Germinal center (tissue), 1 donor: Measurements from ENCODE around the gene KDM4B.

Source experiments
- DNase-seq: peaks from one replicate; pipeline ENCODE4 v3.0.0; 2012; ENCODE audit warnings: mixed read lengths, low spot score

Gene KDM4B

GRCh38 chr19:4984438-4984990 is 15.6 kb downstream of the KDM4B start:
- no peak for DNase-seq

- DNase-seq: no peak
Measured at GRCh38 chr19:4985551-4985991, 16.7 kb downstream of the KDM4B start.

- DNase-seq: no peak
Measured at GRCh38 chr19:4986056-4986455, 17.1 kb downstream of the KDM4B start.

DNA sequence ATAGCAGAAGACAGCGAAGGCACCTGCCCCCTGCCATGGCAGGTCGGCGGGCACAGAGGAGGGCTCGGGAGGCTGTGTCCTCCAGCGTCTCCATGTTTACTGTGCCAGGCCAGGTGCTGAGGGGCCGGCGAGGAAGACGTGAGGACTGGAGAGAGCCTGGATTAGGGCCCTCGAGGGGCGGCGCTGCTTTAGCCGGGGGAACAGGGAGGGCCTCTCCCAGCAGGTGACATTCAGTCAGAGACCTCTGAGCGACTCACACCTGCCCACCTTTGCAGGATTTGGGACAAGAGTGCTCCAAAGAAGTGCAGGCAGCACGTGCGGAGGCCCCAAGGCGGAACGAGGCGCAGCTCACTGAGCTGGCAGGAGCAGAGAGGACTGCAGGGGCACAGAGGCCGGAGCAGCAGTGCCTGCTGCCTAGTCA is 17.6 kb downstream of the KDM4B start:
- no peak for DNase-seq

DNA sequence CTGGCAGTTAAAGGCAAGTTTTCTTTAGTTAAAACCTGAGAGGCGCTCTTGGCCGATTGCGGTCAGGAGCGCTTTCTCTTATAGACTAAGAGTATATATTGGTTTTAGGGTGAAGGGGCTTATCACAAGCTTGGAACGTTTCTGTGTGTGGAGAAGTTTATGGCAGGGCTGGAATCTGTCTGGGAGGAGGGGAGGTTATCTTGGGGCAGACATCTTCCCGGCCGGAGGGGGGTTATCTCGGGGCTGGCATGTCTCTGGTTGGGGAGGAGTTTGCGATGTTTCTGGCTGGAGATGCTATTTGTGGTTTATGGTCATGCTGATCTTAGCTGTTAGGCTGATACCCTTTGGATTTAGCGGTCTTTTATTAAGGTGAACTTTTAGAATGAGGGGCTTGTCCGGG is 18.3 kb downstream of the KDM4B start:
- no peak for DNase-seq

DNA sequence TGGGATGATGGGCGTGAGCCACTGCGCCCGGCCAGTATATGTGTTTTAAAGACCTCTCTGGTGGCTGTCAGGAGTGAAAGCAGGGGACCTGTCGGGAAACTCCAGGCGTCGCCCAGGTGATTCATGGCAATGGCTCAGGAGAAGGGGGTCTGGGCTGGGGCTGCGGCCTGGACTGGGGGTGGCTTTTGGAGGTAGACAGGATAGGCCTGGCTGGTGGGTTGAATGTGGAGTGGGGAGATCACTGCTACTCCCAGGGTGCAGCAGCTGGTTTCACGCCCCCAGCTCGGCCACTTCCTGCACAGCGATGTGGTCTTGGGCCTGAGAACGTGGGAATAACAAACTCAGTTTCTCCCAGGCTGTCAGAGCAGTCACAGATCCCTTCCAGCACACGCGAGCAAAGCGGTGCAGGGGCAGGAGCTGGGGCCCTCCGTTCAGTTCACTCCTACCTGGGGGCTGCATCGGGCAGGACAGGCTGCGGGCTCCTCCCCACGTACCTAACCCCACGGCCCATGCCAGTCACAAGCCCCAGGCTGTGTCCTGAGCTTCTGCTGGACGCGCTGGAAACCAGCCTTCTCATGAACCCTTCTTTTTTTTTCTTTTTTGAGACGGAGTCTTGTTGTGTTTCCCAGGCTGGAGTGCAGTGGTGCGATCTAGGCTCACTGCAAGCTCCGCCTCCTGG is 18.9 kb downstream of the KDM4B start:
- DNase-seq: no peak

DNA sequence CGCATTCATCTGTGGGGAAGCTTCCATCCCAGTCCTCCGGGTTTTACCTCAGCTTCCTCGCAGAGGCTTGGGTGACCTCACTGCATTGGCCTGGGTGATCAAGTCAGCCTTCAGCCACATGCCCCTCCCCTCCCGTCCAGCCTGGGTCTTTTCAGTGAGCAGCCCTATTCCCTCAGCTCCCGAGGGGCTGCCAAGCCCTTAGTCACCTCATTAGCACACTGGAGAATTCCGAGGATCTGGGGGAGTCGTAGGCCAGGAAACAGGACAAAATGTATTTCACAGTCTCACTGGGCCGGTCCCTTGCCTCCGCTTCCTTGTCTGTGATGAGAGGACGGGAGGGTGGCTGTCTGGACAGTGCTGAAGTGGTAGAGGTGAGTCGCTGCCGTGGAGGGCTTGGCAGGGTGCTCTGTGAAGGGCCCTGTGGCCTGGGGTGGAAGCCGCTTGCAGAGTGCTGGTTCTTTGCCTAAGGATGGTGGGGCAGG is 19.9 kb downstream of the KDM4B start:
- DNase-seq: no peak

- DNase-seq: no peak
Measured at GRCh38 chr19:4990306-4990705, 21.4 kb downstream of the KDM4B start.

GRCh38 chr19:4991538-4991937 is 22.6 kb downstream of the KDM4B start:
- no peak for DNase-seq

DNA sequence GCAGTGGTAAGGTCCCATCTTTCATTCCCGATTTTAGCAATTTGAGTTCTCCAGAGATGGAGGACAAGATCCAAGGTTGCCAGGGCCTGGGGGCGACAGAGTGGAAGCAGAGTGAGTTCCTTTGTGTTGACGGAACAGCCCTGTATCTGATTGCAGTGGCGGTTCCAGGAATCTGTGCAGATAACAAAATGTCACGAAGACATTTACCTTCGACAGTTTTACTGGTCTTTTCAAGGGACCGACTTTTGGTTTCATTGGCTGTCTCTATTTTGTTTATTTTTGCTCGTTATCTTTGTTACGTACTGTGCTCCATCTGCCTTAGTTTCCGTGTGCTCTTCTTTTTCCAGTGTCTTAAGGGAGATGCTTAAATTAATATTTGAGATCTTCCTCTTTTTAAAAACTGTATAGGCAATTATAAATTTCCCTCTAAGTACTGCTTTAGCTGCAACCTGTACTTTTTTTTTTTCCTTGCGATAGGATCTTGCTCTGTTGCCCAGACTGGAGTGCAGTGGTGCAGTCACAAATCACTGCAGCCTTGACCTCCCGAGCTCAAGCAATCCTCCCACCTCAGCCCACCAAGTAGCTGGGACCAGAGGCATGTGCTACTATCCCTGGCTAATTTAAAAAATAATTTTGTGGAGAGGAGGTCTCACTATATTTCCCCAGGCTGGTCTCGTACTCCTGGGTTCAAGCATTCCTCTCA is 23.2 kb downstream of the KDM4B start:
- DNase-seq: no peak

DNA sequence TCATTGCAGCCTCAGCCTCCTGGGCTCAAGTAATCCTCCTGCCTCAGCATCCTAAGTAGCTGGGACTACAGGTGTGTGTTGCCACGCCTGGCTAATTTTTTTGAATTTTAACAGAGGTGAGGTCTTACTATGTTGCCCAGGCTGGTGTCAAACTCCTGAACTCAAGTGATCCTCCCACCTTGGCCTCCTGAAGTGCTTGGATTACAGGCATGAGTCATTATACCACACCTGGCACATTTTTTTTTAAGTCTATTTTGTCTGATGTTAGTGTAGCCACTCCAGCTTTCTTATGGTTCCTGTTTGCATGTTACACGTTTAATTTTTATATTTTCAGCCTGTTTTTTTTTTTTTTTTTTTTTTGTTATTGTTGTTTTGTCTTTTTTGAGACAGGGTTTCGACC is 24.8 kb downstream of the KDM4B start:
- DNase-seq: no peak

DNA sequence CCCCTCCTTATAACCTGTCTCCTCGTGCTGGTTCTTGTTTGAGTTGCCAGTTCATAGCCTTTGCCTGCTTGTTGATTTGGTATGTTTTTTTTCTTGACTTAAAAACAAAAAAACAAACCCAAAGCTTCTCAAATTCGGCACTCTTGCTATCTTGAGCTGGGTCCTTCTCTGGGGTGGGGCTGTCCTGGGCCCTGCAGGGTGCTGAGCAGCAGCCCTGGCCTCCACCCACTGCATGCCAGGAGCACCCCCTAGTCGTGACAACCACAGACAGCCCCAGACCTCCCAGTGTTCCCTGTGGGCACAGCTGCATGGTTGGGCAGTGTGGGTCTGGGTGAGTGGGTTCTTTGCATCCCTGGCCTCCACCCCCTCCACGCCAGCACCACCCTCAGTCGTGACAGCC is 27.8 kb downstream of the KDM4B start:
- DNase-seq: no peak

DNA sequence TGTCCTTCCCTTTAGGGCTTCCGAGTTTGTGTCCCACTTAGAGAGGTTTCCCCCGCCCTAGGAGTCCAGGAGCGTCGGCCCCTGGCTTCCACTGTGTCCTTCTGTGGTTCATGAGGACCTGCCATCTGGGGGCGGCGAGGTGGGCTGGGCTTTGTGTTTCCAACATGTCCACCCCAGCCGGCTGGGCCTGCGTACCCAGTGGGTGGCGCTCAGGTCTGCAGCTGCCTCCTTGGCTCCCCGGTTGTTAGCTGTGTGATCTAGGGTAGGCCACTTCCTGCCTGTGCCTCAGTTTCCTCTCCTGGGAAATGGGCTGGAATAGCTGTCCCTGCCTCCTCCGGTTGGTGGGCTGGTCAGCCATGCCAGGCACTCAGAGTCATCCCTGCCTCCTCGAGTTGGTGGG is 28.4 kb downstream of the KDM4B start:
- no peak for DNase-seq

DNA sequence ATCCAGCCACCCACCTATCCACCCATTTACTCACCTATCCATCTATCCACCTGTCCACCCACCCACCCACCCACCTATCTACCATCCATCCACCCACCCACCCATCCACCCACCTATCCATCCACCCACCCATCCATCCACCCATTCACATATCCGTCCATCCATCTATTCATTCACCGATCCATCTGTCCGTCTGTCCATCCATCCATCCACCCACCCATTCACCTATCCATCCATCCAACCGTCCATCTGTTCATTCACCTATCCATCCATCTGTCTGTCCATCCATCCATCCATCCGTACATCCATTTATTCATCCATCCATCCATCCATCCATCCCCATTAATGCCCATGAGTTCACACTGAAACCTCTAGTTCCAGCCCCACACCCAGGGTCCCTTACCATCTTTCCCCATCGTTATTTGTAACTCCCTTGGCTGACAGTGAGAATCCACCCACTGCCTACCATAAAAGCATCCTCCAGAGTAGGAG is 31.3 kb downstream of the KDM4B start:
- DNase-seq: no peak

DNA sequence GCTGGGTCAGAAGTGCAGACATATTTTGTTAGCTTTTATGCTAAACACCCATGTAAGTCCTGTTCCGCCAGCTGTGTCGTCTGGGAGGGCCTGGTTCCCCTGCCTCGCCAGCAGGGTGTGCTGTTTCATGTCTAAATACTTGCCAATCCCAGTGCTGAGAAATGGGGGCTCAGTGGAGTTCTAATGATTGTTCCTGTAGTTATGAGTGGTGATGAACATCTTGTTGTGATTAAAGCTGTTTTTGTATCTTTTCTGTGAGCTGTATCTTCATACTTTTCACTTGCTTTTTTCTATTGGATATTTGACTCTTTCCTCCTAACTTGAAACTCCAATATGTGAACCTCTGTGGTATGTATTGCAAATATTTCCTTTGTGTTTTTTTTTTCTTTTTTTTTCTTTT is 32.7 kb downstream of the KDM4B start:
- DNase-seq: peak; percentile 69

- DNase-seq: no peak
Measured at GRCh38 chr19:5002143-5002542, 33.2 kb downstream of the KDM4B start.

GRCh38 chr19:5003781-5004180 is 34.9 kb downstream of the KDM4B start:
- DNase-seq: no peak

GRCh38 chr19:5005096-5005495 is 36.2 kb downstream of the KDM4B start:
- DNase-seq: no peak

DNA sequence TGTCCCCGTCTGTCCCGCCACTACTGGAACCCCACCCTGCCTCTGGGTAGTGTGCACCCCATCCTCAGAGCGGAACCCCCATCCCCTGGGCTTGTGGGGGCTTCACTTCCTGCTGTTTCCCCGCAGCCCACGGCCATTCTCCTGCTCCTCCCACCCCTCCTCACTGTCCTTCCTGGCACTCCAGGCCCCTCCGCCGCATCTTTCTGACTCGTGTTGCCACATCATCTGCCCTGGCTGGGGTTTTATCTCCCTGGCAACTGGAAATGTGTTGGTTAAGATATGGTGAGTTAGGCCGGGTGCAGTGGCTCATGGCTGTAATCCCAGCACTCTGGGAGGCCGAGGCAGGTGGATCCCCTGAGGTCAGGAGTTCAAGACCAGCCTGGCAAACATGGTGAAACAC is 37.3 kb downstream of the KDM4B start:
- no peak for DNase-seq

- no peak for DNase-seq
Measured at GRCh38 chr19:5006821-5007220, 37.9 kb downstream of the KDM4B start.

DNA sequence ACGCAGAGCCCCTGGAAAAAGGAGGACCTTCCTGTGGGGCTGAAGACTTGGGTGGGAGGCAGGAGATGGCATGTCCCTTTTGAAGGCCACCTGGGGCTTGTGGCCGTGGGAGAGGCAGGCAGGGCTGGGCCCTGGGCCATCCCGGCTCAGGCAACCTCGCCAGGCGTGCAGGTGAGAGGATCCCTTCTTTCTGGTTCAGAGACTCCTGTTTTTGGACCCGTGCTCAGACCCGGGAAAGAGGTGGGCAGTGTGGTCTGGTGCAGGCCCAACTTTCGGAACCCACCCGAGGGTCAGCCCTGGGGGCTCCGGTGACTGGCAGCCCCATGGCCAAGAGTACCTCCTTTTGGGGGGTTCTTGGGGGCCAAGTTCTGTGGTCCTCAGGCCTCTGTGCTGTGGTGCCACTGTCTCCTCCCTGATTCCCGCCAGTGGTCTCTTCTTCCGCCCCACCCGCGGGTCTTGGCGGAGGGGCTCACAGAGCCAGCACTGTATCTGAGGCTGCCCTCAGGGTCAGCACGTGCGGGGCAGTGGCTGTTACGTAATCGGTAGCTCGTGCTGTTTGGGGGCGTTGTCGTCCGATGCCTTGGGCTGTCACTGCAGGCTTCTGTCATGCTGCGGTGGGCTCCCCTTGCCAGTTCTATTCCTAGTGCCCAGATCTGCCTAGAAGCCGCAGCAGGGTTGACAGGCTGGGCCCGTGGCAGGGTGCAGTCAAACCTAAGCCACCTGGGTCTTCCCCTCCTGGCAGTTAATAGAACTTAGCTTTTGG is 42.7 kb downstream of the KDM4B start:
- no peak for DNase-seq

GRCh38 chr19:5012688-5013457 is 44.0 kb downstream of the KDM4B start:
- no peak for DNase-seq
